Duodenal mucosa (tissue), 2 donors: Measurements from ENCODE around the gene HOXA11.

Source experiments
- H3K27ac ChIP-seq: one replicate; pipeline ENCODE4 v1.7.0; 2013; ENCODE audit warnings: low read depth, low read length
- H3K27me3 ChIP-seq, 2 donors: one replicate each; pipeline ENCODE4 v1.7.0; 2013; ENCODE audit warnings: low read length in 2 of 2, control low read depth in 1 of 2; ENCODE audit not compliant: insufficient read depth in 2 of 2, control insufficient read depth in 1 of 2
- H3K36me3 ChIP-seq, 2 donors: one replicate each; pipeline ENCODE4 v1.7.0; 2013; ENCODE audit warnings: low read length in 2 of 2, control low read depth in 1 of 2; ENCODE audit not compliant: insufficient read depth in 2 of 2, control insufficient read depth in 1 of 2
- H3K4me1 ChIP-seq, 2 donors: one replicate each; pipeline ENCODE4 v1.7.0; 2013; ENCODE audit warnings: low read length in 2 of 2, control low read depth in 1 of 2; ENCODE audit not compliant: insufficient read depth in 2 of 2, control insufficient read depth in 1 of 2
- H3K4me3 ChIP-seq, 2 donors: one replicate each; pipeline ENCODE4 v1.7.0; 2013; ENCODE audit warnings: low read length in 2 of 2, low read depth in 1 of 2
- H3K9ac ChIP-seq, 2 donors: one replicate each; pipeline ENCODE4 v1.7.0; 2013; ENCODE audit warnings: low read length in 2 of 2, low read depth in 1 of 2
- H3K9me3 ChIP-seq, 2 donors: one replicate each; pipeline ENCODE4 v1.7.0; 2013; ENCODE audit warnings: low read length in 2 of 2, control low read depth in 1 of 2; ENCODE audit not compliant: control insufficient read depth in 1 of 2

HOXA11 gene

DNA sequence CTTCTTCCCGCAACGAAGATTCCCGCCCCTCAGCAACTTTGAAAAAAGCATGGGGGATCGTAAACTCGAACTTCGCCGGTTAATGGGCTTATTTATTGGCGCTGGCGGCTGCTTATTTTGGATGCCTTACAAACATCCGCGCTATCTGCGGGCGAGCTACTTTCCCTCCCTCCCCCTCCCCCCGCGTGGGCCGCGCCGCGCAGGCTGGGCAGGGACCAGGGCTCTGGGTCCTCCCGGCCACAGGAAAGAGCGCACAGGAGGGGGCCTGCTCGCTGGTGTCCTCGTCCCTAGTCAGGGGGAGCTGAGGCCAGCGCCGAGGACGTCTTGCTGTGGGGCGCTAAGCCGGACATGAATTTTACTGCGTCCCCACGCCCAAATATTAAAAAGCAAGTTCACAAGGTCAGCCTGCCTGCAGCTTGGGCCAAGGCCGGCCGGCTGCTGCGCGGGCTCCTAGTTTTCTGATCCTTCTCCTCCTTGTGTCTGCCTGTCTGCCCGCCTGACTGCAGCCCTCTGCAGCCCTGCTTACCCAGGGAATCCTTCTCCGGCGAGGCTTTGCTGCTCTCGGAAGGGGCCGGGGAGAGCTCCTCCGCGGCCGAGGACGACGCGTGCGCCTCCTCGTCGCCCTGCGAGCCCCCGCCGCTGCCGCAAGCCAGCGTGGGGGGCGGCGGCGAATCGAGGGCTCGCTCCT lies 12.1 kb downstream of the HOXA11 start:
- H3K27ac ChIP-seq, result peak overlapping the region; percentile 20
- H3K9ac ChIP-seq, result no peak overlapping the region
- peaks cover 0 to 5% of the 10 kb centered on the region in 2 donors for H3K4me1 ChIP-seq
- H3K4me3 ChIP-seq, result peak overlapping the region; percentile 45 to 47
- H3K36me3 ChIP-seq, result no peaks in the 10 kb centered on the region
- no peaks in the 10 kb centered on the region for H3K9me3 ChIP-seq
- peaks cover 94 to 98% of the 10 kb centered on the region in 2 donors for H3K27me3 ChIP-seq

DNA sequence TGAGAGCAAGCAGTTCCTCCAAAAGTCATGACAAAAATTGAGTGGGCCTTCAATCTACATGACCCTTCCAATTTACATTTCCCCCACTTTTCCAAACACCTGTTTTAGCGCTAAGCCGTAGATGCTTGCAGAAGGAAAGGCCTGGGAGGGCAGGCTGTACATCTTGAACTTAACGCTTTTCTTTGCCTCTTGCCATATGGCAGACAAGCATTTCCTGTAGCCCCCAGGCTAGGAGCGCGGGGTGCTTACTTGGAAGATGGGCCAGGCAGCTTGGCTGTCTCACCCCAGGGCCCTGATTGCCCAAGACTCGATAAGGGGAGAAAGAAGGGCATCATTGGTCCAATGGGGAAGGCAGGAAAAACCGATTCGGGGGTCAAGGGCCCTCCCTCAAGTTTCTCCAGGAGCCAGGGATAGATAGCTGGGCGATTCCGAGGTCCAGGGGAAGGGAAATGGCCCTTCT lies 12.7 kb downstream of the HOXA11 start:
- Histone ChIP-seq H3K9me3 (no peaks in the 10 kb centered on the region), H3K27me3 (peaks cover 94 to 98% of the 10 kb centered on the region in 2 donors), H3K9ac (no peak overlapping the region), H3K4me3 (no peak overlapping the region), H3K36me3 (no peaks in the 10 kb centered on the region), H3K27ac (no peak overlapping the region), H3K4me1 (peaks cover 0 to 5% of the 10 kb centered on the region in 2 donors)

DNA sequence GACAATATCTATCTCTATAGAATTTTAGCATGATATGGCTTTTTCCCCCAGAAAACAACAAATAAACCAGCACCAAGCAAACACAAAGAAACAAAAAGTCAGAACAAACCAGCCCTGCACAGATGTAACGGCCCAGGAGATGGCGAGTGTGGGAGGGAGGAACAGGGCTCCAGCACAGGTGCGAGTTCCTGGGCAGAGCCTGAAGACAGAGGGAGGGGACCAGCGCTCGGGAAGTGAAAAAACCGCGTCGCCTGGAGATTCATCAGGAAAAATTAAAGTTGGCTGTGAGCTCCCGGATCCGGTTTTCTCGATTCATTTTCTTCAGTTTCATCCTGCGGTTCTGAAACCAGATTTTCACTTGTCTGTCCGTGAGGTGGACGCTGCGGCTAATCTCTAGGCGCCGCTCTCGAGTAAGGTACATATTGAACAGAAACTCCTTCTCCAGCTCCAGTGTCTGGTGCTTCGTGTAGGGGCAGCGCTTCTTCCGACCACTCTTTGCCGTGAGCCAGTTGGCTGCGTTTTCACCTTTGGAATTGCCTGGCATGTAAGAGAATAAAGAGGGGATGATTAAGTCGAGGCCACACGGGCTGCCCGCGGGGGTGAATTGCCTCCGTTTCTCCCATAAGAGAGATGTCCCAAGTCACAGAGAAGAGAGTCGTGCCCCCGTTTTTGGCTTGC lies 13.3 kb downstream of the HOXA11 start:
- Histone ChIP-seq H3K27me3 (peaks cover 94 to 98% of the 10 kb centered on the region in 2 donors), H3K9me3 (no peaks in the 10 kb centered on the region), H3K4me3 (no peak overlapping the region), H3K27ac (peak overlapping the region; percentile 17), H3K36me3 (no peaks in the 10 kb centered on the region), H3K9ac (no peak overlapping the region), H3K4me1 (peaks cover 0 to 5% of the 10 kb centered on the region in 2 donors)

DNA sequence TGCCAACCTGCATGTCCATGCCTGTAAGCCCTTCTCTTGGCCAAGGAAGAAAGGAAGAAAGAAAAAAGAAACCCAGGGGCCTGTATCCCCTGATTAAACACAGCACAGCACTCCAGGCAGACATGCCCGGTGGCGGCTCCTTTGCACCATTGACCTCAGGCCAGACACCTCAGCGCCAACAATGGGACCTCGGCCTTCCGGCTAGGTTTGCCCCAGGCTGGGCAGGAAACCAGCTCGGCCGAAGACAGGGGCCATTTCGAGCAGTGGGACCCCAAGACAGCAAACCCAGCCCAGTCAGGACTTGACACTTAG lies 13.8 kb downstream of the HOXA11 start:
- Histone ChIP-seq H3K36me3 (no peaks in the 10 kb centered on the region), H3K4me3 (no peak overlapping the region), H3K27me3 (peaks cover 94 to 98% of the 10 kb centered on the region in 2 donors), H3K9me3 (no peaks in the 10 kb centered on the region), H3K4me1 (peaks cover 0 to 5% of the 10 kb centered on the region in 2 donors), H3K27ac (peak overlapping the region; percentile 17), H3K9ac (no peak overlapping the region)

DNA sequence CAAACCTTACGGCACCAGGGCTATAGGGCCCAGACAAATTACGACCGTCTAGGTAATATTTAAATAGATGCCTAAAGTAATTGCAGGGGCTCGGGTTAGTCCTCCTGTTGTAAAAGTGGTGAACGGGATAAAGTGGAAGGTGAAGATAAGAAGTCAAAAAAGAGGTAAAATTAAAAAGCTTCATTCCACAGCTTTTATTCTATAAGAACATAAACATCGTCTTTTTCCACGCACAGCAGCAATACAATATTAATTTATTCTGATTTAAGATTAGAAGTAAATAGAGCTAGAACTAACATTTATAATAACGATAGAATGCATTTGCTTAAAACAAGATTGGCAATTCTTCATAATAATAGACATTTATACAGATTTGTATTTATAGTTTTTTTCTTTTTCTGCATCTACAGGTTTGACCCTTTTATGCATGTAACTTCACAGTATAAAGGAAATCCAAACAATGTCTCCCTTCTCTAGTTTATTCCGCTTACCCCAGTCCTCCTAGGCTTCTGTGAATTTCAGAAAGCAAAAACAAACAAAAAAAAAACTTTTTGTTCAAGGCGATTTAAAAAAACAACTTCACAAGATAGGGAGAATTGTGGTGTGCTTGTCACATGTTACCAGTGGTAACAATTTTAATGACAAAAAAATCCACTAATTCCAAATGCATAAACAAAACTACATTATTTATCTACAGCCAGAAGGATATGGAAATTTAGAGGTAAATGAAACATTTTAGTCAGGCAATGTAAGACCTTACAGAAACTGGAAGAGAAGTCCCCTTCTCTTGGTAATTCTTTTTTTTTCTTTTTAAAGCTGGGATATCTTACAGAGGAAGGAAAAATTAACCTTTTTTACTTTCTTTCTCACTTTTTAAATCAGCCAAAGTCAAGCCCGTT lies 14.4 kb downstream of the HOXA11 start:
- Histone ChIP-seq H3K4me1 (peaks cover 0 to 5% of the 10 kb centered on the region in 2 donors), H3K9me3 (no peaks in the 10 kb centered on the region), H3K36me3 (no peaks in the 10 kb centered on the region), H3K27me3 (peaks cover 94 to 98% of the 10 kb centered on the region in 2 donors), H3K27ac (no peak overlapping the region), H3K9ac (no peak overlapping the region), H3K4me3 (no peak overlapping the region)

DNA sequence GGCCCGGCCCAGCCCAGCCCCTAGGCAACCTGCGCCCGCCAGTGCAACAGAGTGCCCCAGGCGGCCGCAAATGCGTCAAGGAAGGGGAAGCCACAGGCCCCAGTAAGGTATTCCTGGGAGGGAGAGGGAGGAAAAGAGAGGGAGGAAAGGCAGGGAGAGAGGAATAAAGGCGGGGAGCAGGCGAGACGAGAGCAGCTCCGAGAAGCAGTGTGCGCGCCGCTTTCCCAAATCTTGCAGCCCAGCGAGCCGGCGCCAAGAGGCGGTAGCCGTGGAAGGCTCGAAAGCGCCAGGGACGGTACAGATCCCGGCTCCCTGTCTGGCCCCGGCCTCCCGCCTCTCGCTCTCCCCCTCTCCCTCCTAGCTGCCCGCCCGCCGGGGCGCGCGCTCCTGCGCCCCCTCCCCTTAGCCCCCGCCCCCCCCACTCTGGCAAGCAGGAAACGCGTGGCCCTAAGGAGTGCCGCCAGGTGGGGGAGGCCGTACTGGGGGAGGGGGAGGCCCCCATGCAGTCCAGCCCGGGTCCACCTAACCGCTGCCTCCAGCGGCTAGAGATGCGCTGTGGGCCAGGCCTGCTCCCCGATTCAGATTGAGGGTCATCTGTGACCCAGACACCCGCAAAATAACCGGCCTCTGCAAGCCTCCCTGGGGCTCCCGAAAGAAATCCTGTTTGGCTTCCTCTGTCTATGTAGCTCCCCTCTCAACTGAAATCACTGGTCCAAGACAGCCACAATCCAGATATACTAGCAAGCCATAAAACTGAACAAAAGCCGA lies 15.2 kb downstream of the HOXA11 start:
- no peak overlapping the region for H3K4me3 ChIP-seq
- no peaks in the 10 kb centered on the region for H3K9me3 ChIP-seq
- H3K36me3 ChIP-seq, result no peaks in the 10 kb centered on the region
- peak overlapping the region; percentile 3 for H3K27ac ChIP-seq
- H3K9ac ChIP-seq, result no peak overlapping the region
- H3K27me3 ChIP-seq, result peaks cover 94 to 98% of the 10 kb centered on the region in 2 donors
- H3K4me1 ChIP-seq, result peaks cover 0 to 7% of the 10 kb centered on the region in 2 donors

DNA sequence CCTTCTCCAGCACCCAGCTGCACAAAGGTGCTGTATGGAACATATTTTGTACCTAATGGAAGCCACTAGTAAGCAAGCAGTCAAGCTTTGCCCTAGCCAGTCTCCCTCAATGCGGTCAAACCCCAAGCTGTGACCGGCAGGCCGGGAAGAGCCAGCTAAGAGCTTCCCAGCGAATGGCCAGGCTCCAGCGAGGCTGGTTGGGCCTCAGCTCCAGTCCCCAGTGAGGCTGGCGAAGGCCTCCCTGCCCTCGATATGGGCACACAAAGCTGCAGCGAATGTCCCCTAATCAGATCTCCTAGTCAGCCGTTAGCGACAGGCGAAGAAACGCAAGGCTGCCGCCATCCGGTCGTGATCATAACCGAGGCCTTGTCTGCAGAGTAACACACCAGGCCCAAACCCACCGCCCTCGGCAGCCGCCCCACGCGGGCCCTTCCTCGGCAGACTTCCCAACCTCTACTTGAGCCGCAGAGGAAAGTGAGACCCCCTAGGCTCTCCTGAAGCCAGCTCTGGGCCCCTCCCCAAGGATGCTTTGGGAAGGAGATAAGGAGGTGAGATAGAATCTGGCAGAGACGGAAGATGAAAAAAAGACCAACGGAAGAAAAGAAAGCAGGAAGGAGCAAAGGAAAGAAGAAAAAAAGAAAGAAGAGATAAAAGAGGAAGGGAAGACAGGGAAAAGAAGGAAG lies 16.6 kb downstream of the HOXA11 start:
- Histone ChIP-seq H3K36me3 (no peaks in the 10 kb centered on the region), H3K27ac (peak overlapping the region; percentile 42), H3K4me1 (peaks cover 0 to 14% of the 10 kb centered on the region in 2 donors), H3K9me3 (no peaks in the 10 kb centered on the region), H3K9ac (no peak overlapping the region), H3K4me3 (no peak overlapping the region), H3K27me3 (peaks cover 97 to 99% of the 10 kb centered on the region in 2 donors)

DNA sequence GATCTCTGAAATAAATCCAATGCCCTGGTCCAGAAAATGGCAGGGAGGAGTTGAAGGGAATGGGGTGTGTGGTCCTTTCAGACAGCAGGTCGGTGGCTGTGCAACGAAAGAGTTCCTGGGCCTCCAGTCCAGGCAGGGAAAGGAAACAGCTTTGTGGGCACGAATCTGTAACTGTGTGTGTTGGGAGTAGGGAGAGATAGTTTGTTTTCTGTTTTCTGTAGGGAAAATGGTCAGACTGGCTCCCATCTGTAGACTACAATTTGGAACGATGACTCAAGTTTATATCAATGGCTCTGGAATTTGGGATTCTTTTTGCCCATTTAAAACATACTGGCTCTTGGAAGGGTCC lies 17.1 kb downstream of the HOXA11 start:
- H3K4me3 ChIP-seq, result no peak overlapping the region
- no peak overlapping the region for H3K9ac ChIP-seq
- no peak overlapping the region for H3K27ac ChIP-seq
- peaks cover 97 to 99% of the 10 kb centered on the region in 2 donors for H3K27me3 ChIP-seq
- H3K36me3 ChIP-seq, result no peaks in the 10 kb centered on the region
- no peaks in the 10 kb centered on the region for H3K9me3 ChIP-seq
- peaks cover 0 to 14% of the 10 kb centered on the region in 2 donors for H3K4me1 ChIP-seq
